Measurements from ENCODE around the gene PRR14. TPM values are rescaled to one million over a fixed set of nuclear protein-coding genes. Genes with fewer than 3 reads are reported as not detected.

Gene PRR14
- total and polyA plus RNA-seq, 10 of the 15 experiments (the other 5 are each of a cell fraction or from before 2014, with no cell fraction given): 2.5 to 66.8 (median 19.2) TPM

DNA sequence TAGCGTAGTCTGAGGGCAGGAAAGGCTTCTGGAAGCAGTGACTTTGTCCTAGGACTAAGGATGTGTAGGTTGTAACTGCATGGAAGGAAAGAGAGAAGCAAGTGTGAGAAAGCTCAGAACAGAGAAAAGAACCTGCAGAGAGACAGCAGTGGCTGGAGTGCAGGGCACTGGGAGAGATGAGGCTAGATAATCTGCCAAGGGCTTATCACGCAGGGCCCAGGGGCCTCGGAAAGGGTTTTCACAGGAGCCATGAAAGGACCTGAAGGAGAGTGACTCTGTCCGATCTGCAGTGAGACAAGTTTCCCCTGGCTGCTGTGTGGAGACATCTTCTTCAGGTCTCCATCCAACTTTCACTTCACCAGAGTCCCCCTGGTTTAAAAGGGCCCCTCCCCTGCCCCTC is 41.1 kb downstream of the PRR14 start:
- Histone ChIP-seq H3K27ac (ENCODE audit: control insufficient read depth, insufficient read depth) (no peak overlapping the region), H3K4me3 (no peak overlapping the region), H3K9me3 (replicated peaks; ENCODE audit: control insufficient read depth, insufficient read depth, low read length) (no peaks in the 10 kb centered on the region), H4K20me1 (ENCODE audit: control insufficient read depth, insufficient read depth) (no peaks in the 10 kb centered on the region), H3K4me1 (ENCODE audit: control insufficient read depth, insufficient read depth, low read length) (no peaks in the 10 kb centered on the region), H3K4me2 (ENCODE audit: control insufficient read depth, insufficient read depth) (no peak overlapping the region), H2AFZ (ENCODE audit: control insufficient read depth, low read depth, low read length) (no peak overlapping the region), H3K27me3 (replicated peaks in 1 of 2; ENCODE audit: control insufficient read depth in 2 of 2, insufficient read depth in 2 of 2, low read length in 1 of 2) (no peaks in the 10 kb centered on the region), H3K9ac (ENCODE audit: control insufficient read depth, insufficient read depth, low read length) (no peak overlapping the region), H3K79me2 (ENCODE audit: control insufficient read depth, insufficient read depth, low read length) (no peaks in the 10 kb centered on the region), H3K36me3 (ENCODE audit: control insufficient read depth in 2 of 2, insufficient read depth in 2 of 2, low read length in 1 of 2) (no peaks in the 10 kb centered on the region)
- SMC1A ChIA-PET (ENCODE audit: uncharacterized antibody, unreplicated experiment): interaction anchor here (2.5 to 6.9 kb wide), 2 partner anchors 32 to 156 kb away, joined by 8 to 80 read pairs; partner anchors contain the start of gene FBRS
- 59% methylated on average over 4 of the region's 4 CpGs for WGBS (ENCODE audit: insufficient coverage, insufficient replicate concordance, low lambda C conversion rate, missing lambda C conversion rate)
- intact Hi-C loops (cut with micrococcal nuclease; ENCODE audit: unreplicated experiment): loop anchor here (10.0 kb wide), 1 partner anchor 233 kb away; the partner anchor contains the start of gene FBXL19
- RAD21 ChIA-PET (ENCODE audit: unreplicated experiment): interaction anchor here (2.6 to 8.0 kb wide), 2 partner anchors 32 to 63 kb away, joined by 7 to 64 read pairs; partner anchors contain the start of gene FBRS
- CTCF ChIA-PET: interaction anchor here (1.4 to 1.5 kb wide), 2 partner anchors 54 to 262 kb away, joined by 3 to 6 read pairs; partner anchors contain the start of gene DCTPP1
- BruUV-seq (replicated peaks): no TSS peak
- DNase-seq (ENCODE audit: low read depth, low spot score): no peak
- no peak for TF ChIP-seq ELK1 (IDR thresholded peaks at IDR 0.05; ENCODE audit: low read depth, low read length)
- TF ChIP-seq MEF2B (IDR thresholded peaks at IDR 0.05; ENCODE audit: partially characterized antibody, poor library complexity, severe bottlenecking): no peak
- no peak for FAIRE-seq
- ATAC-seq: no peak
- POLR2A ChIA-PET: interaction anchor here (0.5 kb wide), 1 partner anchor 166 kb away, joined by 3 read pairs; no protein-coding TSS in a partner anchor
- in situ Hi-C loops (cut with MboI): loop anchor here (10.0 kb wide), 1 partner anchor 507 kb away; the partner anchor contains the start of gene CORO1A

GRCh38 chr16:30692396-30693064 is 41.8 kb downstream of the PRR14 start:
- CTCF ChIA-PET: interaction anchor here (1.5 to 5.8 kb wide), 8 partner anchors 9 to 63 kb away, joined by 4 to 61 read pairs (median 7); partner anchors contain the start of genes FBRS and PRR14
- SMC1A ChIA-PET (ENCODE audit: uncharacterized antibody, unreplicated experiment): interaction anchor here (0.7 to 6.9 kb wide), 6 partner anchors 27 to 157 kb away, joined by 3 to 80 read pairs (median 4); partner anchors contain the start of gene FBRS
- RAD21 ChIA-PET (ENCODE audit: unreplicated experiment): interaction anchor here (0.7 to 8.0 kb wide), 3 partner anchors 9 to 64 kb away, joined by 3 to 64 read pairs (median 7); partner anchors contain the start of gene FBRS
- no peak overlapping the region for H3K9ac ChIP-seq (ENCODE audit: control insufficient read depth, insufficient read depth, low read length)
- H3K4me3 ChIP-seq: no peak overlapping the region
- H2AFZ ChIP-seq (ENCODE audit: control insufficient read depth, low read depth, low read length): no peak overlapping the region
- intact Hi-C loops (cut with micrococcal nuclease; ENCODE audit: unreplicated experiment): loop anchor here (10.0 kb wide), 1 partner anchor 232 kb away; the partner anchor contains the start of gene FBXL19
- no peaks in the 10 kb centered on the region for H4K20me1 ChIP-seq (ENCODE audit: control insufficient read depth, insufficient read depth)
- H3K9me3 ChIP-seq (replicated peaks; ENCODE audit: control insufficient read depth, insufficient read depth, low read length): no peaks in the 10 kb centered on the region
- H3K27ac ChIP-seq (ENCODE audit: control insufficient read depth, insufficient read depth): no peak overlapping the region
- in situ Hi-C loops (cut with MboI): loop anchor here (10.0 kb wide), 1 partner anchor 508 kb away; the partner anchor contains the start of gene CORO1A
- POLR2A ChIA-PET: interaction anchor here (0.5 to 1.8 kb wide), 4 partner anchors 29 to 165 kb away, joined by 3 to 6 read pairs (median 5); partner anchors contain the start of gene FBRS
- 72% methylated on average over 9 of the region's 10 CpGs for WGBS (ENCODE audit: insufficient coverage, insufficient replicate concordance, low lambda C conversion rate, missing lambda C conversion rate)
- H3K79me2 ChIP-seq (ENCODE audit: control insufficient read depth, insufficient read depth, low read length): no peaks in the 10 kb centered on the region
- DNase-seq (ENCODE audit: low read depth, low spot score) (no peak), FAIRE-seq (no peak), ATAC-seq (no peak)
- BruUV-seq (replicated peaks): no TSS peak
- H3K27me3 ChIP-seq (replicated peaks in 1 of 2; ENCODE audit: control insufficient read depth in 2 of 2, insufficient read depth in 2 of 2, low read length in 1 of 2): no peaks in the 10 kb centered on the region
- H3K4me1 ChIP-seq (ENCODE audit: control insufficient read depth, insufficient read depth, low read length): peaks cover 4% of the 10 kb centered on the region; the same call in 1 of the 2 replicates
- H3K36me3 ChIP-seq (ENCODE audit: control insufficient read depth in 2 of 2, insufficient read depth in 2 of 2, low read length in 1 of 2): no peaks in the 10 kb centered on the region
- H3K4me2 ChIP-seq (ENCODE audit: control insufficient read depth, insufficient read depth): no peak overlapping the region
- TF ChIP-seq FOS (IDR thresholded peaks at IDR 0.05; ENCODE audit: borderline replicate concordance, extremely low read depth, insufficient read length): no peak
- no peak for TF ChIP-seq NR2C1 (IDR thresholded peaks at IDR 0.05)
- TF ChIP-seq BCL3 (IDR thresholded peaks at IDR 0.05; ENCODE audit: borderline replicate concordance, insufficient read depth, low read depth, low read length, poor library complexity, severe bottlenecking): no peak
- no peak for TF ChIP-seq PBX3 (IDR thresholded peaks at IDR 0.05; ENCODE audit: insufficient replicate concordance, low read depth, low read length)
- no peak for TF ChIP-seq SIN3A (IDR thresholded peaks at IDR 0.05; ENCODE audit: low read depth, low read length)
- TF ChIP-seq SP1 (IDR thresholded peaks at IDR 0.05; ENCODE audit: low read depth, low read length): no peak
